Stimulated activated CD8-positive, alpha-beta memory T cell treated with anti-CD3 and anti-CD28 coated beads, Interleukin-7, amount 100 ng/mL, for 24 hours (primary cell): ENCODE data around the gene NUP210L.

ENCODE experiments used
- DNase-seq: peaks from one replicate; pipeline ENCODE4 v3.0.0-alpha.2; 2020; ENCODE audit warnings: low read depth

Gene NUP210L

DNA sequence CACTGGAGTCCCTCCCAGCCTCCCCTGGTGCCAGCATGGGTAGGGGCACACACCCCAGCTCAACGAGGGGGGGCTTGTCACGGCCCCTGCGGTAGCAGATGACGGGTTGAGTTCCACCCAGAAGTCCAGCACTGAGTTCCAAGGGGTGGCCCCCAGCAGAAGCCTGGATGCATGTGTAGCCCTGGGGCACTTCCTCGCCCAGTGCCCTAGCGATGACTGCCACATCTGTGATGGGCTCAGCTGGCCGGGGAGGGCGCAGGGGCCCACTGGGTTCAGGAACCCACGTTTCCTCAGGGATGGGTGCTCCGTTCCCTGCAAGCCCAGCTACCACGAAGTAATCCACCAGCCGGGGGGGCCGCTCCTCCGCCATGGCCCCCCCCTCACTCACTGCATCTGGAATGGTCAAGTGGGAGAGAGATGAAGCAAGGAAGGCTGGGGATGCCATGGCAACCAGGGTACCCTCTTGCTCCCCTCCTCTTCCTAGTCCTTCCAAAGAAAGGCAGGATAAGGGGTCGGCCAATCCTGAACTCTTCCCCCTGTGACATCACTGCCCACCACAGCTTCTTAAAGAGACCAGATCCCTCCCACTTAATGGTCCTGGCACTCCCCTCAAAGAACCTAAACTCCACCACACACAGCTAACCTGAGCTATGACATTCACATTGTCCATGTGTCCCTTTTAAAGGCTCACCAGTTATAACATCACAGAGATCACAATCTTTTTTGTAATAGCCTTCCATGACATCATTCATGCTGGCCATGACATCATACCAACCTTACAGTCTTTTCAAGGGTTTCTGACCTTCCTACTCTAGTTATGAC is 210.7 kb downstream of the NUP210L start:
- DNase-seq = no peak

DNA sequence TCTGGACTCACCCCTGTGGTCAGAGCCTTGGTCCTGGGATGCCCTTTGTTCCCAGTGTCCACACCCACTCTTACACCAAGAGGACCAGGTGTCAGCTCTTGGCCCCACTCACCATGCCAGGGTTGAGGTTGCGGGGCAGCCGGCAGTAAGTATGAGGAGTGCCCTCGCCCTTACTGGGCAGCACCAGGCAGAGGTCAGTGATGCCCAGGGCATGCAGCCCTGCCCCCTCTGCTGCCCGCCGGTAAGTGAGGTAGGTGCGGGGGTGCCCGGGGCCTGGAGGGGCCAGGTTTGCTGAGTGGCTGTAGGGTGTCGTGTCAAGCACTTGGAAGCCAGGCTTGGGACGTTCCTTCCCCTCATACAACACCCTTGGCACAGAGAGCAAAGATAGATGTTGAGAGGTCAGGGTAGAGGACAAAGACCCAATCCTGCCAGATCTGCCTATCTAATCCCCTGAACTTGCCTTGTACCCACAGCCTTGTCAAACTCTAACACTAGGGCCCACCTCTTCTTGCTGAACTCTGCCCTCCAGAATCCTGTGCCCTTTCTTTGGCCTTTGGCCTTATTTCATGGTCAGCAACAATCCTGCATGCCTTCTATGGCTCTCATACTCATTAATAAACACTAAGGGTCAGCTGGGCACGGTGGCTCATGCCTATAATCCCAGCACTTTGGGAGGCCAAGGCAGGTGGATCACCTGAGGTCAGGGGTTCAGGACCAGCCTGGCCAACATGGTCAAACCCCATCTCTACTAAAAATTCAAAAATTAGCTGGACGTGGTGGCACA is 211.9 kb downstream of the NUP210L start:
- no peak for DNase-seq
